ENCODE data around the gene ATP9B.
A peak's percentile ranks its signal among the peaks of the same experiment; 100 is the strongest.

Gene ATP9B

DNA sequence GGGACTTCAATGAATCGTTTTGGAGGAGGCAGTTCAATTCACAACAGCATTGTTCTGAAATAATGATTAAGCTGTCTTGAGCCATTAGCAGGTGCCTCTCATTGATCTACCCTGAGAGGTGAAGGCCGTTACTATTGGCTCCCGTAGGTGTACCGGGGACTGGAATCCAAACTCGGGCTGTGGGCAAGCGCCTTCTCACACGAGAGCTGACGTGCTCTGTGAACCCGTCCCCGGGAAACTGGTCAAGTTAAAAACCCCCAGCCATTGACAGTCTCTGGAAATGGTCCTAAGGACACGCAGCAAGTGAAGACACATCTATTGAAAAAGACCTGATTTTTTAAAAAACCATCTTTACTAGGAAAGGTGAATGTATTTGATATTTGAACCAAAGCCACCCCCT lies 318.4 kb downstream of the ATP9B start:
- in situ Hi-C loops (cut with MboI; ENCODE audit: low sequenced_read_pairs, unreplicated experiment), result no loop called here
- TF ChIP-seq, protein P1, sequence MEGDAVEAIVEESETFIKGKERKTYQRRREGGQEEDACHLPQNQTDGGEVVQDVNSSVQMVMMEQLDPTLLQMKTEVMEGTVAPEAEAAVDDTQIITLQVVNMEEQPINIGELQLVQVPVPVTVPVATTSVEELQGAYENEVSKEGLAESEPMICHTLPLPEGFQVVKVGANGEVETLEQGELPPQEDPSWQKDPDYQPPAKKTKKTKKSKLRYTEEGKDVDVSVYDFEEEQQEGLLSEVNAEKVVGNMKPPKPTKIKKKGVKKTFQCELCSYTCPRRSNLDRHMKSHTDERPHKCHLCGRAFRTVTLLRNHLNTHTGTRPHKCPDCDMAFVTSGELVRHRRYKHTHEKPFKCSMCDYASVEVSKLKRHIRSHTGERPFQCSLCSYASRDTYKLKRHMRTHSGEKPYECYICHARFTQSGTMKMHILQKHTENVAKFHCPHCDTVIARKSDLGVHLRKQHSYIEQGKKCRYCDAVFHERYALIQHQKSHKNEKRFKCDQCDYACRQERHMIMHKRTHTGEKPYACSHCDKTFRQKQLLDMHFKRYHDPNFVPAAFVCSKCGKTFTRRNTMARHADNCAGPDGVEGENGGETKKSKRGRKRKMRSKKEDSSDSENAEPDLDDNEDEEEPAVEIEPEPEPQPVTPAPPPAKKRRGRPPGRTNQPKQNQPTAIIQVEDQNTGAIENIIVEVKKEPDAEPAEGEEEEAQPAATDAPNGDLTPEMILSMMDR (IDR thresholded peaks at IDR 0.05; ENCODE audit: borderline replicate concordance, control extremely low read depth, extremely low read depth, insufficient read depth, missing control alignments), result no peak
- DNase-seq (ENCODE audit: low spot score), result no peak

DNA sequence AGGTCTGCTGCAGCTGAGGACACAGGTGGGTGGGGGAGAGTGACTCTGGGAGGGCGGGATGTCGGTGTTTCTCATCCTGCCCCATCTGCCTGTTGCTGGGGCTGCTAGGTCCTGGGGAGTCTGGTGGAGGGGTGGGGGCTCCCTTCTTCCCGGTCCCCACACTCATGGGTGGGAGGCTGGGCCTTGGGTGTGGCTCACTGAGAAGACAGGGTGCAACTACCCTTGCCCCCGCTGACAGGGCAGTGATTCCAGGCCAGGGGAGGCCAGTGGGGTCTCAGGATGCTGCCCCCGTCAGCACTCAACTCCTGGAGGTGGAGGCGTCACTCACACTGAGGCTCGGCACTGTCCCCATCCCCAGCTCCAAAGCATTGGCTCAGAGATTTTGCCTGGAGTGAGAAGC lies 318.8 kb downstream of the ATP9B start:
- TF ChIP-seq, protein P1 (IDR thresholded peaks at IDR 0.05; ENCODE audit: borderline replicate concordance, control extremely low read depth, extremely low read depth, insufficient read depth, missing control alignments), result no peak
- in situ Hi-C loops (cut with MboI; ENCODE audit: low sequenced_read_pairs, unreplicated experiment), result no loop called here

DNA sequence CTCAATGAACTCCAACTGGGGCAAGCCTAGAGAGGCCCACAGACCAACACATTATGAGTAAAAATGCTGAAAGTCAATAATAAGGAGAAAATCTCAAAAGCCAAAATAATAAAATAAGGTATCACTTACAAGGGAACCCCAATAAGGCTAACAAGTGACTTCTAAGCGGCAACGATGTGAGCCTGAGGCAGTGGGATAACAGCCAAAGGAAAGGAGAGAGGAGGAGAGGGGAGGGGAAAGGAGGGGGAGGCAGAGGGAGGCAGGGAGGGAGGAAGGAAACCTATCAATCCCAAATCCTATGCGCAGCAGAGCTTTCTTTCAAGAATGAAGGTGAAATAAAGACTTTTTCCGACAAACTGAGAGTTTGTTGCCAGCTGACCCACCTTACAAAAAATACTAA lies 320.5 kb downstream of the ATP9B start:
- in situ Hi-C loops (cut with MboI; ENCODE audit: low sequenced_read_pairs, unreplicated experiment), result no loop called here
- no peak for DNase-seq (ENCODE audit: low spot score)
- TF ChIP-seq, protein P1 (IDR thresholded peaks at IDR 0.05; ENCODE audit: borderline replicate concordance, control extremely low read depth, extremely low read depth, insufficient read depth, missing control alignments), result no peak

More for the DNA sequence above, 318.8 kb downstream of the ATP9B start:
- no peak for DNase-seq (ENCODE audit: low spot score)

DNA sequence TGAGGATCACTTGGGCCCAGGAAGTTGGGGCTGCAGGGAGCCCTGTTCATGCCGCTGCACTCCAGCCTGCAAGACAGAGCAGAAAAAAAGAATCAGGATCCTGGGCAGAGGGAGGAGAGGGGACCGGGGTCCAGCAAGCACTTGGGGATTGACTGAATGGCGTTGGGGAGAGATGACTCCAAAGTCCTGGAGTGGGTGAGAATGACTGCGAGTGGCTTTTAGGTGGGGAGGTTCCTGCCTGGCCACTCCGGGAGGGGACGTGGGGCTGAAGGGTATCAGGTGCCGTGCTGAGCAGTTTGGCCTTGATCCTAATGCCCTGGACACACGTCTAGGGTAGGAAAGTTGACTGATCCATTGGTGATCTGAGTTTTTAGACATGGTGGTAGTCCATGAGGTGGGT lies 323.0 kb downstream of the ATP9B start:
- in situ Hi-C loops (cut with MboI; ENCODE audit: low sequenced_read_pairs, unreplicated experiment), result no loop called here

DNA sequence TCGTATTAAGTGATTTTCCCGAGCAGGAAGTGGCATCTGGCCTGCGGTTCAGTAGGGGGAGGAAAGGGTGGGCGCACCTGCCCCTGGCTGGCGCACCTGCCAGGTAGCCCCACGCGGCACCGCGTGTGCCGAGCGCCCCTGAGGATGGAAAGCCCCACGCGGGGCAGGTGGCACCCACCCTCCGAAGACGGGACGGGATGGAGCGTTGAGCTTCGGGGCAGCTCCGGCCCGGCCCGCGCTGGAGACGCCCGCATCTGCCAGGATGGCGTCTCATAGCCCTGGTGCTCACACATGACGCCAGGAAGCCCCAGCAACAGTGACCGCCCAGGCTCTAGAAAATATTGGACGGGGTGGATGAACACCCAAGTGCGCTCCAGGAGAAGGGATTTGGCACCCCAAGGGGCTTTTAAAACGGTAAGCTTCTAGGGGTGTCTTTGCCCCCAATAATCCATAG lies 324.0 kb downstream of the ATP9B start:
- TF ChIP-seq, protein P1 (IDR thresholded peaks at IDR 0.05; ENCODE audit: borderline replicate concordance, control extremely low read depth, extremely low read depth, insufficient read depth, missing control alignments), result no peak
- DNase-seq (ENCODE audit: low spot score), result no peak
- in situ Hi-C loops (cut with MboI; ENCODE audit: low sequenced_read_pairs, unreplicated experiment), result no loop called here

More for the DNA sequence above, 323.0 kb downstream of the ATP9B start:
- TF ChIP-seq, protein P1 (IDR thresholded peaks at IDR 0.05; ENCODE audit: borderline replicate concordance, control extremely low read depth, extremely low read depth, insufficient read depth, missing control alignments), result no peak
- DNase-seq (ENCODE audit: low spot score), result no peak

DNA sequence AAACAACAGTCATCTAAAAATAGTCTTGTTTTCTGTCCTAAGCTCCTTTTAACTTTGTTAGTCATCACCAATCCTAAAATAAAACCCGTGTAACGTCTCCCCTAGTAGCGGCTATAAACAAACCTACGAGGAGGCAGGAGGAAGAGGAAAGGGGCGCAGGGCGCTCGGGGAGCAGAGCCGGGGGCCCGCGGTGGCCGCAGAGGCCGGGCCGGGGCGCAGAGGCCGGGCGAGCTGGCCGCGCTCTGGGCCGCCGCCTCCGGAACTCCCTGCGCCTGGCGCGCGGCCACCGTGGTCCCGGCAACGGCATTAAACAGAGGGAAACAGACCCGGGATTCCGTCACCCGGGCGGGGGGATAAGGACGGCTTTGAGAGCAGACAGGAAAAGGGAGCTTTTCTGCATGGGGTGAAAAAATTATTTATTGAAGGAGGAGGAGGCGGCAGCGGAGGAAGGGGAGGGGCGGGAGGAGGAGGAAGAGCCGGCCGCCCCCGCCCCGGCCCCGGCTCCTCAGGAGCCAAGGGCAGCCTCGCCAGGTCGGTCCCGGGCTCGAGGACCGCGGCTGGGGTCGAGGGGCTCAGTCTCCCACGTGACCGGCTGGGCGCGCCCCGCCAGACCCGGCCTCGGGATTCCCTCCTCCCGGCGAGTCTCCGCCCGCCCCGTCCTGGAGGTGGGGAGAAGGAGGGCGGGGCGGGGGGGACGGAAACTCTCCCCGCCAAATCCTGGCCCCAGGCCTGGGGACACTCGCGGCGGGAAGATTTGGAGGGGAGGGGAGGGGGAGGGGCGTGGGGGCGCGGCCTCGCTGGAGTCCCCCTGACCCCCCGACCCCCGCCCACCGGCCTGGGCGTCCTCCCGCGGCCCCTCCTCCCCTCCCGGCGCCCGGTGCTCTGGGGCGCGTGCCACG lies 324.7 kb downstream of the ATP9B start:
- TF ChIP-seq, protein P1 (IDR thresholded peaks at IDR 0.05; ENCODE audit: borderline replicate concordance, control extremely low read depth, extremely low read depth, insufficient read depth, missing control alignments), result no peak
- peak; percentile 73 for DNase-seq (ENCODE audit: low spot score)
- in situ Hi-C loops (cut with MboI; ENCODE audit: low sequenced_read_pairs, unreplicated experiment), result no loop called here

All from GM13976 (cell line).